HG02610 (cell line): Measurements from ENCODE around the gene NUDT4.
"Not testable (repeated sequence)": the region's sequence is repeated elsewhere in the genome, so short reads cannot be mapped to it uniquely, and the experiment has no call there.

Experiments used
- ATAC-seq: cut with Tn5 transposase; IDR thresholded peaks from one replicate; pipeline ENCODE4 v1.9.1; 2021; ENCODE audit warnings: mild to moderate bottlenecking, moderate library complexity; ENCODE audit not compliant: unreplicated experiment

The NUDT4 gene

DNA sequence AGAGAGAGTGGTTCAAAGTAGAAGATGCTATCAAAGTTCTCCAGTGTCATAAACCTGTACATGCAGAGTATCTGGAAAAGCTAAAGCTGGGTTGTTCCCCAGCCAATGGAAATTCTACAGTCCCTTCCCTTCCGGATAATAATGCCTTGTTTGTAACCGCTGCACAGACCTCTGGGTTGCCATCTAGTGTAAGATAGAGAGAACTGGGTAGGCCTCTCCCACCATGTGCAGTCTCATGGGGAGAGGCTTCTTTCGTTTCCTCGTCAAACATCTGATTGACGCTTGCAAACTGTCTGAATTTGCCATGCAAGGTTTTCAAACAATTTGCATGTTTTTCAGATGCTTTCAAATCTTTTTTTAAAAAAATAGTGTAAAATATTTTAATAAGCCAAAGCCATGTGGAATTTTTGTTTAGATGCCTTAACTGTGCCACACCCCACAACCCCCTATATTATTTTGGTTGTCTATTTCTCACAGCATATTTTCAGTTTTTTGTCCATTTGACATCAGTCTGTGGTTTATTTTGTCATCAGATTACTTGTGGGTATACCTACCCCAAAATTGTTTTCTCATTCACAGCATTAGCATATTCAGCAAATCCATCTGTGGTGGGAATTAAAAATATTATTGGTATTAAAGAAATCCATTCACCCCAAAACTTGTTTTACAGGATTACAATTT lies 21.6 kb downstream of the NUDT4 start:
- peak; percentile 75 for ATAC-seq

DNA sequence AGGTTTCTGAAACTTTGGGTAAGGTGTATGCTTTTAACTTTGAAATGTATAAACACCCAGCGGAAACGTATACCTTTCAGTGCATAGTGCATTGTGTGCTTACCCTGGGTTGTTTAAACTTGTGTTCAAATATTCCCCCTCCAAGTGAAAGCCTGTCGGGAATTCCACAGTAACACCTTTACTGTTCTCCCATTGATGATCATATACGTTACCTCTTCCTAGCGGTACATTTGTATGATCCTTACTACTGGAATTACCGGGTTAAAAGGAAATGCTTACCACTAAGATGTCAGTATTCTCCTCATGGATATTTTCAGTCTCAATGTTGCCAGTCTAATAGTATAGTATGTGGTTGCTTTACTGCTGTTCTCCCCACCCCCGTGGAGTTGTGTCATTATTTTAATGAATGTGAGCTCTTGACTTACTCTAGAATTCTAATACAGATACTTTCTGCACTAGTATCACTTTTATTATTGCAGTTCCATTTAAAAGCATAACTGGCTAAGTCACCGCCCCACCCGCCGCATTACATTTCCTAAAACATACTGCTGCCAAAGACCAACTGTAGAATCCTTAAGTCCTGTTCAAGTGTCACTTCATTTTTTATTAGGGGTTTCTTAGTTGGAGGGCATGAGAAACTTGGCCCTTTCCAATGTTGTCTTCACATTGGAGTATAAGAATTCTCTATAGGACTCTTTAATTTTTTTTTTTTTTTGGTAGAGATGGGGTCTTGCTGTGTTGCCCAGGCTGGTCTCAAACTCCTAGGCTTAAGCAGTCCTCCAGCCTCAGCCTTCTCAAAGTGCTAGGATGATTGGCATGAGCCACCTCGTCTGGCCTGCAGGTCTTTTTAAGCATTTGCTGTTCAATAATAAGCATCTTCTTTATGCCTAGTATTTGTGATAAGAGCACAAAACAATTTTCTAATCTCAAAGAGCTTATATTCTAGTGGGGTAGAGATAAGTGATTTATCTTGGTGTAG lies 24.9 kb downstream of the NUDT4 start:
- no peak for ATAC-seq

- ATAC-seq = no peak
These were observed 26.5 kb downstream of the NUDT4 start for GRCh38 chr12:93403988-93404803.

DNA sequence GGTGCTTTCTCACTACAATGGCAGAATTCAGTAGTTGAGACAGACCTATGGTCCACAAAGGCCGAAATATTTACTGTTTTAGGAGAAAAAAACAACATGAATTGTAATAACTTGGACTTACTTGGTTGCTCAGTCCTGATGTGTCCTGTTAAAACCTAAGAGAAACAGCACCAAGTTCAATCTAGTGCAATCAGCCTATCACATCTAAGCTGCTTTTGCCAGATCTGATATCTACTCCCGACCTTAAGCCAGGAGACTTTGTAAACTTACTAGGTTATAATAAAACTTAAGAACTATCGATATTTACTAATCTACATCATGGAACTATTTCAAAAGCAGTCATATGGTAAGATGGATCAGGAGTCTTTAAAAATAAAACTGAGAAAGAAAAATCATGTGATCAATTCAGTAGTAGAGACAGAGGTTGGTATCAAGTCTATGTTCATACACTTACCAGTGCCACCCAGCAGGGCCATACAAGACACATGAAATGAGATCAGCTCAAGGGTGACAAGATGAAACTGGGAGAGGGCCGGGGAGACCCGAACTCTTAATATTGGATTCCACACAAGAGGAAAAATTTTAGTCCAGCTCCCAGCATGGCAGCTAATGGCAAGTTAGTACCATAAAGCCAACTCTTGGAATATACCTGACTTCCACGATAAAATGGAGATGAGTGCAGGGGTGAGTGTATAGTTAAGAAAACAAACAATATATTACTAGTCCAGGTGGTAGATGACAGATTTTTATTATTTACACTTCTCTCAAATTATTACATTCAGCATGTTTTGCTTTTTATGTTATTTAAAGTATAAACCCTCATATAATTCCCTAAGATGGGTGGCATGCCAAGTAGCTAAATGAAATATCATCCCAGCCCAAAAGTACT lies 27.5 kb downstream of the NUDT4 start:
- no peak for ATAC-seq

- no peak for ATAC-seq
These were observed 29.6 kb downstream of the NUDT4 start for GRCh38 chr12:93407054-93407962.

GRCh38 chr12:93407963-93408283 lies 30.2 kb downstream of the NUDT4 start:
- ATAC-seq = no peak

- no peak for ATAC-seq
These were observed 31.1 kb downstream of the NUDT4 start for GRCh38 chr12:93408813-93409212.

DNA sequence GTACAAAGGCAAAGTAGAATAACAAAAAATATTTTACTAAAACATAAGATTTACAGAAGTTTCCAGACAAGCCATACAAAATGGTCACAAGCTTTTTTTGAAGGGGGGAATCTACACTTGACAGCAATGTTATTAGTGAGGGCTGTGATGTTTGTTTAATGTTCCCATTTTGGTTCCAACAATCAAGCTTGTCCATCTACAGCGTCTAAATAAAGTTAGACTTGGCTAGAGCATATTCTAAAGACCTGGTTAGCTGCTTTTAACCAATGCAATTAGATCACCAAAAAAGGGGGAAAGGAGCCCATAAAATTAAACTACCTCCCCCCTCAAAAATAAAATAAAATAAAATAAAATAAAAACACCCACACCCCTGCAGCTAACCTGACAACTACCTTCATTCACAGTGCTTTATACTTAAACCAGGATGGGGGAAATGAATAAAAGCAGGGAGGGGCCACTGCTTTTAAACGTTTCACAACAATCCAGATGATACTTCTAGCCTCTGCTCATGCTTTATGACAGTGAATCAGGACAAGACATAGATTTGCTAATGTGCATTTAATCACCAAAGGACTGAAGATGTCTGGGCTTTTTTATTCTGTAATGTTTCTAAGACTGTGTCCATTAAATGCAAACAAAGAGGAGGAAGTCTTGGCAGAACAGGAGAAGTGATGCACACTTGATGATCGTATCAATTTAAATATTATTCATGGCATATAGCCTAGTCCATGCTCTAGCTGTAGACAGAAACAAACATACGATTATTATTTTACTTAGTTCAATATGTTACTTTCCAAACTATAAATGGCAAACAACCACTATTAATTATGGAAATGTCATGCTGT lies 31.8 kb downstream of the NUDT4 start:
- ATAC-seq = not testable (repeated sequence)

GRCh38 chr12:93411060-93411459 lies 33.3 kb downstream of the NUDT4 start:
- ATAC-seq = not testable (repeated sequence)

GRCh38 chr12:93412396-93412795 lies 34.7 kb downstream of the NUDT4 start:
- not testable (repeated sequence) for ATAC-seq

DNA sequence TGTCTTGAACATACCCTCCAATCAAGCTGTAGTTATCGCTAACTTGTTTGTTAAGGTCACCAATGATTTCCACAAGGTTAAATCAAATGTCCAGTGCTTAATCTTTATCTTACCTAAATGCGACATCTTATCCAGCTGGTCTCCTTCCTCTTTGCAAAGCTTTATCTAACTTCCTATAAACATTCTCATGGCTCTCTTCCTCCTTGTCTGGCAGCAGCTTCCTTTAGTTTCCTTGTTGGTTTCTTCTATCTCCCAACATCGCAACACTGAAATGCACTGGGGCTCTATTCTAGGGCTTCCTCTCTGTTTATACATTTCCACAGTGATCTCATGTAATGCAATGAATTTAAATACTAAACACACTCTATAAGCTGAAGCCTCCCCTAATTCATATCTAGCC lies 35.3 kb downstream of the NUDT4 start:
- ATAC-seq = no peak

- no peak for ATAC-seq
These were observed 38.2 kb downstream of the NUDT4 start for GRCh38 chr12:93415723-93416464.

DNA sequence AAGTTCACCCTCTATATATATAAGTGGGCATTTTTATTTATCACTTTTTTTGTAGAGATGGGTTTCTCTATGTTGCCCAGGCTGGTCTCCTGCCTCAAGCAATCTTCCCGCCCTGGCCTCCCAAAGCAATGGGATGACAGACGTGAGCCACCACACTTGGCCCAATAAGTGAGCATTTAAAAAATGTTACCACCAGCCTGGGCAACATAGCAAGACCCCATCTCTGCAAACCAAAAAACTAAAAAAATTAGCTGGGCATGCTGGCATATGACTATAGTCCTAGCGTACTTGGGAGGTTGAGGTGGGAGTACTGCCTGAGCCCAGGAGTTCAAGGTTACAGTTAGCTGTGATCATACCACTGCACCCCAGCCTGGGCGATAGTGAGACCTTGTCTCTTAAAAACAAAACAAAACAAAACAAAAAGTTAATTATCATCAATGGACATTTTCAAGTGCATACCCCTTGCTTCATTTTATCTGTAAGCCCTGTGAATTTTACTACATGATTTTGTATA lies 40.3 kb downstream of the NUDT4 start:
- ATAC-seq = no peak

DNA sequence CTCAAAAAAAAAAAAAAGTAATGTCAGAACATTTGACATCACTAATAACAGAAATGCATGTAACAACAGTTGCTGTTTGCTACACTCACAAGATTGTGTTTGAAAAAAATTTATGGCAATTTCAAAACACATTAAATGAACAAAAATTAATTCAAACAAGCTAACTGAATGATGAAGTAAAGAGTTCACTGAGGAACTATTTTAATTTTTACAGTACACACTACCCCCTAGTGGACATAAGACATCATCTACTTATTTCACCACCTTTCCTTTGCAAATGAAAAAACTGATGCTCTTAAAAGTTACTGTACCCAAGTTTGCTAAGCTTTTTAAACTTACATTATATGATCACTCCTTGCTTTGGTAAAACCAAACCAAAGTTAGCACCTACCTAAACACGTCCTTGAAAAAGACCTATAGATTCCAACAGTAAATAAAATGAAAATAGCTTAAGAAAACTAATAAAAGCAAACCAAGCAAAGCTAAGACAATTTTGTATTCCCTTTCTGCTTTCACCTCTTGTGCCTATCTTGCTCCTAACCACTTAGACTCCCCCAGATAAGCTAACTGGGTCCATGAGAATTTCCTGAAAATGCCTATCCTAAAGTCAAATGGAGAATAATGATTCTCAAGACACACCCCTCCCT lies 41.8 kb downstream of the NUDT4 start:
- no peak for ATAC-seq

DNA sequence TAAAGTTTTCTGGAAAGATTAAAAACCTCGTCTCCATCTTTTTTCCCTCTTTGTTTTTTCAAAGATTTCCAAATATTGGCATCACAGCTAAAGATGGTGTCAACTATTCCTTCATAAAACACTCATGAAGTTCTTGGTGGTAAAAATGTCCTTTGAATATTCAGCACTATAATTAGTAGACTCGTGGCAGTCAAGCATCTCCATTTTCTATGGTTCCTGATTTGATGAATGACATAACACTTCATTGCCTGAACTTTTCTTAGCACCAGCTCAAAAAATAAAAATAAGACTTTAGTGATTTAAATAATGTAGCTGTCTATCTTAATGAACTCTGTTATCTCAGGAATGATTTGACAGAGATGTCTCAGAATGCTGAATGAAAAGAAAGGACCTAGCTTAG lies 44.3 kb downstream of the NUDT4 start:
- no peak for ATAC-seq

DNA sequence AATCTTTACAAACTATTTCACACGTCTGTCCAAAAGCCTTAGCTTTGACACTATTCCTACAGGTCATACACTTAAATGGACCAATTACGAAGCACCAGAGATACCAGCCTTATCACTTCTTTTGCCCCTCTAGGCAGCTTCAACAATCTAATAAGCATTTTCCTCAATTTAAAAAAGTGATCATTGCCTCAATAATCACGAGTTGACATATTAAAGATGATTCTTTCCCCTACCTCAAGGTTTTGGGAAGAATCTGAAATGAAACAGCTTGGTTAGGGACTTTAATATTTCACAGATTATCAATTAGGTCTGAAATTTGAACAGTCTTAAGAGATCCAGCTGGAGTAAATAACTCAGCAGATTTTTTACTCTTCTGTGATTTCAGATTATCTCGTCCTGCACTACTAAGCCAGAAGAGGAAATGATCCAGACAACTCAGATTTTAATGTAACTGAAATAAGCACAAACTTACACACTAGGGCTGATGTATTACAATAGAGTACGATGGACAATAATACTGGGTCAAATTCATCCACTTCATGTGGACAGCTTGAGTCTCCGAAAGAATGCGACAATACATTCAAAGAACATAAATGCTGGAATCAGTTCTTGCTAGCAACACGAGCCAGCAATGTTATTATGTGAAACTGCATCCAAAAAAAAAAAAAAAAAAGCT lies 48.1 kb downstream of the NUDT4 start:
- peak; percentile 13 for ATAC-seq
